Activated CD8-positive, alpha-beta T cell treated with anti-CD3 and anti-CD28 coated beads, Interleukin-2, amount 10 ng/mL, durations not matched to agents 7 days and 5 days (primary cell): Measurements from ENCODE around the gene ALDH1A2. TPM values are rescaled to one million over a fixed set of nuclear protein-coding genes. Genes with fewer than 3 reads are reported as not detected.
A peak's percentile ranks its signal among the peaks of the same experiment; 100 is the strongest.
"Not testable (repeated sequence)": the region's sequence is repeated elsewhere in the genome, so short reads cannot be mapped to it uniquely, and the experiment has no call there.

Source experiments
- ATAC-seq: fragments of 150-1000 bp; cut with Tn5 transposase; one replicate; pipeline ENCODE4 v1.10.0; 2021; ENCODE audit warnings: moderate library complexity
- CTCF ChIA-PET: fragments of 350-600 bp; sonication (Branson Sonifier 250); formaldehyde crosslinking; loops from one replicate; lab custom pipeline; 2021; ENCODE audit warnings: antibody characterized with exemption; lab: Charles Lee
- POLR2A ChIA-PET: fragments of 350-600 bp; sonication (Branson Sonifier 250); formaldehyde crosslinking; loops from one replicate; lab custom pipeline; 2021; ENCODE audit warnings: antibody characterized with exemption; lab: Charles Lee
- DNase-seq: peaks from one replicate; pipeline ENCODE4 v3.0.0-alpha.2; 2020
- H3K27ac Mint-ChIP-seq: one replicate; pipeline ENCODE4 v1.8.0; 2021; ENCODE audit warnings: mild to moderate bottlenecking, mixed read lengths
- H3K27me3 Mint-ChIP-seq: one replicate; pipeline ENCODE4 v1.8.0; 2021; ENCODE audit warnings: low read depth, mixed read lengths
- H3K36me3 Mint-ChIP-seq: one replicate; pipeline ENCODE4 v1.8.0; 2021; ENCODE audit warnings: low read depth, mixed read lengths
- H3K4me1 Mint-ChIP-seq: one replicate; pipeline ENCODE4 v1.8.0; 2021; ENCODE audit warnings: low read depth, mixed read lengths
- H3K4me3 Mint-ChIP-seq: one replicate; pipeline ENCODE4 v1.8.0; 2021; ENCODE audit warnings: mild to moderate bottlenecking, mixed read lengths
- H3K9me3 Mint-ChIP-seq: one replicate; pipeline ENCODE4 v1.8.0; 2022; ENCODE audit warnings: mixed read lengths; ENCODE audit not compliant: insufficient read depth
- total RNA-seq, 2 experiments: library from RNA; stranded (reverse); gene quantifications; one replicate each; pipeline ENCODE4 v1.2.3, GENCODE V29; 2021

Gene ALDH1A2
- total RNA-seq, result not detected

DNA sequence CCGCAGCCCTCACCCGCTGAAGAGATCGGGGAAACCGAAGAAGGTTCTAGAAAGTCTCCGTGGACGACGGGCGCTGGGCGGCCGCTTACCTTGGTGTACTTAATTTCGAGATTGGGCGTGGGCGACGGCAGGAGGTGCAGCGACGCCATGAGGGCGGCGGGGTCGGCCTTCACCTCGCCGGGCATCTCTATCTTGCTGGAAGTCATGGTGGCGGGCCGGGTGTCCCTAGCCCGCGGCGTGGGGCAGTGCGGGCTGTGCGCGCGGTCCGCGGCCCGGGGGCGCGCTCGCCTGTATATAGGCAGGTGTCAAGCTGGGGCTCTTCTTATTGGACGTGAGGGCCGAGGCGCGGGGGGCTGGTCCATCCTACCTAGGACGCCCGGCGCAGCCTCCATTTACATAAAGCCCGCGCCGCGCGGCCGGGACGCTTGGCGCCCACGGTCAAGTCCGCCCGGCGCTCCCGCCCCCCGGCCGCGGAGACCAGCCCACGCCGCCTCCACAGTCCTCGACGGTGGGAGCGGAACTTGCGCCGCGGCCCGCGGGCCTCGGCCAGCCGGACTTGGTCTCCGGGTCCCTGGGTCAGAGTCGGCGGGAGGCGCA is at the start of gene ALDH1A2:
Gene ALDH1A2 (minus strand): TSS at position 267 of the 597 bp plus-strand sequence. CDS start 61 bp downstream, at position 206.
- Mint-ChIP-seq H3K9me3 (no peaks in the 10 kb centered on the region), H3K4me3 (peak within 1 kb of the TSS; percentile 38)

DNA sequence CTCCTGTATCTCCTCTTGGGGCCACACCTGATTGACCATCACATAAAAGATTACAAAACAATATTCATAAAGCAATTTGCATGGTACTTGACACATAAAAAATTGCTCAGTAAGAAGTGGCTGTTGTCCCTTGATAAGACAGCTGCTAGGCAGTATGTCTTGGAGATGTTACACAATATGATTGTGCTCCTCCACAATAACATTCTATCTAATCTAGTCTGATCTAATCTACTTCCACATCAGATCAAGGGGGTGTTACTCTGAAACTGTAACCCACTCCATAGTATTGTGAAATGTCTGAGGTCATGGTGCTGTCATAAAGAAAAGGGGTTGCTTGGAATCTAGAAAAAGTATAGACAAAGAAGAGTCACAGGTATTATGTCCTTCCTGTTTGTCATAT is 49.3 kb upstream of the ALDH1A2 start:
- no peaks in the 10 kb centered on the region for H3K9me3 Mint-ChIP-seq
- peaks cover 14% of the 10 kb centered on the region for H3K27me3 Mint-ChIP-seq
- ChIA-PET CTCF (no interaction called here), POLR2A (no interaction called here)
- H3K4me3 Mint-ChIP-seq, result no peak overlapping the region
- no peak for ATAC-seq
- H3K36me3 Mint-ChIP-seq, result no peaks in the 10 kb centered on the region
- no peak overlapping the region for H3K27ac Mint-ChIP-seq
- DNase-seq, result no peak
- H3K4me1 Mint-ChIP-seq, result no peaks in the 10 kb centered on the region

More for the DNA sequence above, at the start of gene ALDH1A2:
- no peak for DNase-seq
- no peaks in the 10 kb centered on the region for H3K36me3 Mint-ChIP-seq
- H3K27me3 Mint-ChIP-seq, result peaks cover 62% of the 10 kb centered on the region
- peak; percentile 25 for ATAC-seq
- H3K27ac Mint-ChIP-seq, result no peak within 1 kb of the TSS
- H3K4me1 Mint-ChIP-seq, result peaks cover 8% of the 10 kb centered on the region
- ChIA-PET CTCF (interaction anchor here (1.5 to 1.9 kb wide), 8 partner anchors 12 to 318 kb away, joined by 3 to 8 read pairs (median 4); no protein-coding TSS in a partner anchor), POLR2A (no interaction called here)

DNA sequence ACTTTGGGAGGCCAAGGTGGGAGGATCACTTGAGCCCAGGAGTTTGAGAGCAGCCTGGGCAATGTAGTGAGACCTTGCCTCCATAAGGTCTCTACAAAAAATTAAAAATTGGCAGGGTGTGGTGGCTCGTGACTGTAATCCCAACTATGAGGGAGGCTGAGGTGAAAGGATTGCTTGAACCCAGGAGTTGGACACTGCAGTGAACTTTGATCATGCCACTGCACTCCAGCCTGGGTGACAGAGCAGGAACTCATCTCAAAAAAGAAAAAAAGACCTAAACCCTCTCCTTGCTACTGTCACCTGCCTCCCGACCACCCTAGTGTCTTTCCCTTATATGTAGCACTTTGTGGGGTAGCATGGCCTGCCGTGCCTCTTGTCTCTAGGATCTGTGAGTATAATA is 48.9 kb upstream of the ALDH1A2 start:
- CTCF ChIA-PET, result no interaction called here

DNA sequence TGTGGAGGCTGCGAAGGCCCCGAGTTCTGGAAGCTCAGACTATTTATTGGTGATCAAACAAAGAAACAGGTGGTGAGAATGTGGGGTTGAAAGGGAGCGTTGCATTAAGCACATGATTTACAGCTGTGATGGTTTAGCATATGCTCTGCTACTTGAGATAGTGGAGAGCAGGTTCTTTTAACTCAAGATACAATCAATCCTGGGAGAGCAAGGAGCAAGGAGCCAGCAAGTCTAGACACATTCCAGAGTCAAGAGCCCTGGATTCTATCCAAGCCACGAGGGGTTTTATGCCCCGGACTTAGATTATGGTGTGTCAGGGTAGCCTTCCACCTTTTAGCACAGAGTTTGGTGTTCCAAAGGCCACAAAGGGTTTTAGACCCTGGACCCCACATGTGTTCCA is 47.8 kb upstream of the ALDH1A2 start:
- CTCF ChIA-PET, result not testable (repeated sequence)

More for the DNA sequence above, 48.9 kb upstream of the ALDH1A2 start:
- DNase-seq, result no peak
- ATAC-seq, result no peak
- Mint-ChIP-seq H3K27ac (no peak overlapping the region), H3K9me3 (no peaks in the 10 kb centered on the region), H3K36me3 (no peaks in the 10 kb centered on the region), H3K4me1 (no peaks in the 10 kb centered on the region), H3K4me3 (no peak overlapping the region), H3K27me3 (peaks cover 14% of the 10 kb centered on the region)
- POLR2A ChIA-PET, result no interaction called here

DNA sequence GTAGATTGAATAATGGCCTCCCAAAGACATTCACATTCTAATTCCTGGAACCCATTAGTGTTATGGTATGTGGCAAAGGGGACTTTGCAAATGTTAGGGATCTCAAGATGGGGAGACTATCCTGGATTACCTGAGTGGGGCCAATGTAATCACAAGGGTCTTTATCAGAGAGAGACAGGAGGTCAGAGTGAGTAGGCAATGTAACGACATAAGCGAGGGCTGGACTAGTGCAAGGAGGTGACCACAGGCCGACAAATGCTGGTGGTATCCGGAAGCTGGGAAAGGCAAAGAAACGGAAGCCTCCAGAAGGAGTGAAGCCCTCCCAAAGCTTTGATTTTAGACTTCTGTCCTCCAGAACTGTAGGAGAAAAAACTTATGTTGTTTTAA is 46.2 kb upstream of the ALDH1A2 start:
- Mint-ChIP-seq H3K9me3 (no peaks in the 10 kb centered on the region), H3K27me3 (peaks cover 18% of the 10 kb centered on the region), H3K4me3 (no peak overlapping the region), H3K27ac (no peak overlapping the region), H3K4me1 (no peaks in the 10 kb centered on the region), H3K36me3 (no peaks in the 10 kb centered on the region)
- ChIA-PET CTCF (no interaction called here), POLR2A (no interaction called here)
- ATAC-seq, result no peak
- DNase-seq, result no peak

More for the DNA sequence above, 47.8 kb upstream of the ALDH1A2 start:
- peaks cover 14% of the 10 kb centered on the region for H3K27me3 Mint-ChIP-seq
- H3K27ac Mint-ChIP-seq, ATAC-seq, H3K4me1 Mint-ChIP-seq, H3K36me3 Mint-ChIP-seq, POLR2A ChIA-PET, DNase-seq, H3K4me3 Mint-ChIP-seq, H3K9me3 Mint-ChIP-seq: not testable (repeated sequence)

DNA sequence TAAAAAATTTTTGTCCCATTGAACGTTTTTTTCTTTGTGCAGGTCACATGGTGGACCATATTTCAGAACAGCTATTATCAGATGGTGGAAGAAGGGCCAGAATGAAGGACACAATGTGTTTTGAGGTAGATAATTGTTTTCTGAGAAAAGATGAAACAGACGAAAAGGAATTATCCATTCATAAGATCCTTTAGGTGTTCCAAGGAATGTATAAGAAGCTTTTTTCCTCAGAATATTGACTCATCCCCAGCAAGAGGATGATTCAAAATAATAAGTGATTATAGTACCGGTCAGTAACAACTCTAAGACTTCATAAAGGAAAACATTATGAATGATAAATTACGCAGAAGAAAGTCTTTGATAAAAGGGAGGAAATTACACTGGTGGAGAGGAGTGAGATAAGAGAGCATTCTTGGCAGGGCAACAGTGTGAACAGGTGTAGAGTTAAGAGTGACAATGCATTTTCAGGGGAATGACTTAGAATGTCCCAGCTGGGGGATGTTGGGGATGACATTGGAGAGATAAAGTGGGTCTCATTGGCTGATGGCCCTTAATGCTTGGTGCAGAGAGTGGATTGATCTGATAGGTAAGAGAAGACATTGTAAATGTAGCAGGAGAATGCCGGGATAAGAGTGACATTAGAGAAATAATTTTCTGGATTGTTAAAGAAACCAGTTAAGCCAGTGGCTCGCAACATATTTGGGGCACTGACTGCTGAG is 45.6 kb upstream of the ALDH1A2 start:
- ChIA-PET POLR2A (no interaction called here), CTCF (no interaction called here)
- Mint-ChIP-seq H3K4me1 (no peaks in the 10 kb centered on the region), H3K27ac (no peak overlapping the region), H3K27me3 (peaks cover 20% of the 10 kb centered on the region), H3K4me3 (no peak overlapping the region), H3K36me3 (no peaks in the 10 kb centered on the region), H3K9me3 (no peaks in the 10 kb centered on the region)
- ATAC-seq (no peak), DNase-seq (no peak)

DNA sequence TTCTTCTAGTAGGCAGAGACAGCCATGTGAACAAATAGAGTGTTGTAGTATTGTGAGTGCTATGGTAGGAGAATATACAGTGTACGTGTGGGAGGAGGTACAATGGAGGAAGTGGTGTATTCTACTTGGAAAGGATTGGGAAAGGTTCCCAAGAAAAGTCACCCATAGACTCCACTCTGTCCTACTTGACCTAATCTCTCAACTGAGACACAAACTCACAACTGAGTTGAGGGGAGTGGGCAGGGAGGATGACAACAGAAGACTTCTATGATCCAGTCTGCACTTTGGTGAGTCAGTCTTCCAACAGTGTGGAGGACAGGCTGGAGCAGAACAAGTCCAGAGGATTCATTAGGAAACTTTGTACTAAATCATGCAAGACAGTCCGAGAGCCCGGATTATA is 43.9 kb upstream of the ALDH1A2 start:
- Mint-ChIP-seq H3K4me1 (no peaks in the 10 kb centered on the region), H3K4me3 (no peak overlapping the region), H3K27me3 (peaks cover 12% of the 10 kb centered on the region), H3K27ac (no peak overlapping the region), H3K36me3 (no peaks in the 10 kb centered on the region), H3K9me3 (no peaks in the 10 kb centered on the region)
- no peak for ATAC-seq
- ChIA-PET CTCF (no interaction called here), POLR2A (no interaction called here)
- no peak for DNase-seq

DNA sequence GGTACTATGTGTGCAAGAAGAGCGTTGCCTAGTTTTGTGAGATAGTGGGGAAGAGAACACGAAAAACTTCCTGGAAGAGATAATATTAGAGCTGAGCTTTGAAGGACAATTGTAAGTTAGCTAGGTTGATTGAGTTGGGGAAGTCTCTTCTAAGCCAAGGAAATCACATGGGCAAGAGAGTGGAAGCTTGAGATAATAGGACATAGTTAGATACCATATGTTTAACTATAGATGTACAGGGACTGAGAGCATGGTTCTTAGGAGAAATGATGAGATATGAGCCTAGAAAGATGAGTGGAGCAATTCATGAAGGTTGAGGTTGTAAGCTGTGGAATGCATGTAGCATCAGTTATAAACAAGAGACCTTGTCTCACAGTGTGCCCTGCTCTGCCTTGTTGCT is 42.6 kb upstream of the ALDH1A2 start:
- Mint-ChIP-seq H3K4me3 (no peak overlapping the region), H3K27ac (no peak overlapping the region), H3K9me3 (no peaks in the 10 kb centered on the region), H3K27me3 (peaks cover 15% of the 10 kb centered on the region), H3K4me1 (no peaks in the 10 kb centered on the region), H3K36me3 (no peaks in the 10 kb centered on the region)
- DNase-seq (no peak), ATAC-seq (no peak)
- POLR2A ChIA-PET, result no interaction called here
- CTCF ChIA-PET, result no interaction called here

DNA sequence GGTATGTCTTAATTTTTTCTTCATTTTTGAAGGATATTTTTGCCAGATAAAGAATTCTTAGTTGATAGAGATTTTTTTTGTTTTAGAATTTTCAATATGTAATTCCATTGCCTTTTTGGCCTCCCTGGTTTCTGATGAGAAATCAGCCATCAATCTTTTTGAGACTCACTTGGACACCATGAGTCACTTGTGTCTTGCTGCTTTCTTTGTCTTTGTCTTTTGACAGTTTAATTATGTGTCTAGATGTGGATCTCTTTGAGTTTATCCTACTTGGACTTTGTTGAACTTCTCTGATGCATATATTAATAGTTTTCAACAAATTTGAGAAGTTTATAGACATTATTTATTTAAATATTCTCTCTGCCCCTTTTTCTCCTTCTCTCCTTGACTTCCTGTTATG is 38.0 kb upstream of the ALDH1A2 start:
- no peak for DNase-seq

DNA sequence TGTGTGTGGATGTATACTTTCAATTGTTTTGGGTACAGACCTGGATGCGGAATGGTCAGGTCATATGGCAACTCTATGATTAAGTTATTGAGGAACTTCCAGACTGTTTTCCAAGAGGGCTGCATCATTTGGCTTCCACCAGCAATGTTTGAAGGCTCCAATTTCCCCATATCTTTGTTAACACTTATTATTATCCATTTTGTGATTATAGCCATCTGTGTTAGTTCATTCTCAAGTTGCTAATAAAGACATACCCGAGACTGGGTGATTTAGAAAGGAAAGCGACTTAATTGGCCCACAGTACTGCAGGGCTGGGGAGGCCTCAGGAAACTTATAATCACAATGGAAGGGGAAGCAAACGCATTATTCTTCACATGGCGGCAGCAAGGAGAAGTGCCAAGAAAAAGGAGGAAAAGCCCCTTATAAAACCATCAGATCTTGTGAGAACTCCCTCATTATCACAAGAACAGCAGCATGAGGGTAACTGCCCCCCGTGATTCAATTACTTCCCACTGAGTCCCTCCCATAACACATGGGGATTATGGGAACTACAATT is 31.1 kb upstream of the ALDH1A2 start:
- Mint-ChIP-seq H3K4me1 (no peaks in the 10 kb centered on the region), H3K4me3 (no peak overlapping the region), H3K36me3 (no peaks in the 10 kb centered on the region), H3K27ac (no peak overlapping the region), H3K9me3 (no peaks in the 10 kb centered on the region), H3K27me3 (peaks cover 28% of the 10 kb centered on the region)
- ChIA-PET POLR2A (no interaction called here), CTCF (no interaction called here)
- no peak for DNase-seq
- ATAC-seq, result no peak

More for the DNA sequence above, 38.0 kb upstream of the ALDH1A2 start:
- ChIA-PET POLR2A (no interaction called here), CTCF (no interaction called here)
- no peak overlapping the region for H3K27ac Mint-ChIP-seq
- H3K27me3 Mint-ChIP-seq, result peaks cover 37% of the 10 kb centered on the region
- no peaks in the 10 kb centered on the region for H3K36me3 Mint-ChIP-seq
- no peaks in the 10 kb centered on the region for H3K4me1 Mint-ChIP-seq
- ATAC-seq, result no peak
- no peaks in the 10 kb centered on the region for H3K9me3 Mint-ChIP-seq
- H3K4me3 Mint-ChIP-seq, result no peak overlapping the region

DNA sequence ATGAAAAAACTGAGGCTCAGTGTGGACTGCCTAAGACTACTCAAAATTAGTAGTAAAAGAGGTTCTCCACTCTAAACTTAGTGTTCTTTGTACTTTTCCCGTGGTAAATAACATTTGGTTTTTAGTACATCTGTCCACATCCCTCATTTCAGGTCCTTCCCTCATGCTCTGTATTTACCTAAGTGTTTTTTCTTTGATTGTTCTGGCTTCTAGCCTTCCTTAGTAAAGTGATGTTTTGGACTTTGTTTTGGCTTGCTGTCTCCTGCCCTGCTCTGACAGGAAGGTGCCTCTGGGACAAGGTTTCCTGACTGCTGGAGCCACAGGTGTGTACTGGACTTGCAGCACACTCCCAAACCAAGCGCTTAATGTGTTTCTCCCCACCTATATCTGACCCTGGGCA is 29.9 kb upstream of the ALDH1A2 start:
- ATAC-seq (no peak), DNase-seq (no peak)
- Mint-ChIP-seq H3K27ac (no peak overlapping the region), H3K4me3 (no peak overlapping the region), H3K36me3 (no peaks in the 10 kb centered on the region), H3K9me3 (no peaks in the 10 kb centered on the region), H3K27me3 (peaks cover 21% of the 10 kb centered on the region), H3K4me1 (no peaks in the 10 kb centered on the region)
- ChIA-PET CTCF (no interaction called here), POLR2A (no interaction called here)

DNA sequence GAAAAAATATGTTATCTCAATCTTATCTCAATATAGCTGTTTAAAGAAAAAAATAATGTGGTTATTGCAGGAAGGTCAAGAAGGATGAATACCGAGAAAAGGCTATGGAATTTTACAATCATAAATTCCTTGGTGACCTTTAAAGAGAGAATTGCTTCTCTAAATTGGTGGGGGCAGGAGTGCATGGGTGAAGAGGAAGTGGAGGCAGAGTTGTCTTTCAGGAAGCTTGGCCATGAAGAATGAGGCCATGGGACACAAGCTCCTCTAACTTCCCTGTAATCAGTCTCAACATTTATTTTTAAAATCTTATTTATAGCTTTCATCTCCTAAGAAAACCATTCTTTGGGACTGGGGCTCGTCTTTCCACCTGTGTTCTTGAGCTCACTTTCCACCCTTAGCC is 22.4 kb upstream of the ALDH1A2 start:
- H3K27ac Mint-ChIP-seq, result no peak overlapping the region
- ChIA-PET POLR2A (no interaction called here), CTCF (interaction anchor here (0.6 to 1.4 kb wide), 3 partner anchors 17 to 93 kb away, joined by 3 to 10 read pairs (median 6); no protein-coding TSS in a partner anchor)
- no peaks in the 10 kb centered on the region for H3K36me3 Mint-ChIP-seq
- DNase-seq, result no peak
- no peaks in the 10 kb centered on the region for H3K9me3 Mint-ChIP-seq
- ATAC-seq, result no peak
- no peaks in the 10 kb centered on the region for H3K4me1 Mint-ChIP-seq
- peaks cover 11% of the 10 kb centered on the region for H3K27me3 Mint-ChIP-seq
- H3K4me3 Mint-ChIP-seq, result no peak overlapping the region
